Ovary (tissue), 3 donors: ENCODE measurements around the gene CNTNAP5.

ENCODE experiments used
- CTCF ChIP-seq, 3 donors: fragments of 450-650 bp in 2 of 3; fragments of 200-600 bp in 1 of 3; IDR thresholded peaks; one replicate each; pipeline versions ENCODE4 v1.5.1 to v1.8.0; 2016 to 2022; ENCODE audit warnings: antibody characterized with exemption in 3 of 3, mild to moderate bottlenecking in 1 of 3
- EP300 ChIP-seq: sonication (generic); formaldehyde crosslinking; IDR thresholded peaks from one replicate; pipeline ENCODE4 v1.6.1; 2017; ENCODE audit warnings: antibody characterized with exemption
- POLR2A ChIP-seq: fragments of 450-650 bp; IDR thresholded peaks from one replicate; pipeline ENCODE4 v1.6.1; 2017; ENCODE audit warnings: antibody characterized with exemption, mild to moderate bottlenecking, moderate library complexity
- donor health status: DM: no; HTN: no; CAD: no.

- TF ChIP-seq POLR2A (no peak), CTCF (IDR thresholded peaks at IDR 0.05) (no peak), EP300 (no peak)
Observed at GRCh38 chr2:124147552-124147951, 122.5 kb downstream of the CNTNAP5 start.
